SK-N-MC (cell line): ENCODE results near the gene PCP4L1.

Source experiments
- EZH2 ChIP-seq: fragments of 200-600 bp; sonication (generic); IDR thresholded peaks from one replicate; pipeline ENCODE4 v1.6.1; 2017; ENCODE audit warnings: antibody characterized with exemption
- FOXP2 ChIP-seq: optimal IDR thresholded peaks from 2 replicates; pipeline ENCODE3; 2011; ENCODE audit warnings: mild to moderate bottlenecking, moderate library complexity; ENCODE audit not compliant: insufficient read depth; ENCODE audit errors: extremely low read length, control extremely low read depth
- POLR2AphosphoS5 ChIP-seq: IDR thresholded peaks from 2 replicates; pipeline ENCODE4 v1.6.1; 2012; ENCODE audit warnings: mild to moderate bottlenecking, low read depth, low read length, borderline replicate concordance

- TF ChIP-seq EZH2 (no peak), POLR2AphosphoS5 (no peak), FOXP2 (no peak)
Observed at GRCh38 chr1:161226759-161227158, 31.8 kb upstream of the PCP4L1 start.
